ENCODE data around the gene HIVEP3.

Gene HIVEP3

DNA sequence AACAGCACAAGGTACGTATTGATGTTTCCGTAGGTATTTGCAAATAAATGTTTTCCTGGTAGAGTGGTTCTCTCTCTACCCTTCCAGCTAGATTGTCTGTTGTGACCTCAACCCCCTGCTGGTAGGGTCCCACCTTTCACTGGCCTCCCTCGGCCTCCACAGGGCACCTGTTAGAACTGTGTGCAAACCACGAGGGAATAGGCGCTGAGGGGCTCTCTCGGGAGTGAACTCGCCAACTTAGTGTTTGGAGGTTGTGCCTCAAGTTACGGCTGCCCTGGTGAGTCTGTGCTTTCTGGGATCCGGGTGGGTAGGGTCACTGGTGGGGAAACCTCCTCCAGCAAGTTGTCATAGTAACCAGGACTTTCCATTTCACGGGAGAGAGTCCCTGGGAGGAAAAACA is 229.6 kb downstream of the HIVEP3 start:
- Histone ChIP-seq H3K9me3 (ENCODE audit: control insufficient read depth, insufficient read depth, low read depth, low read length) (no peaks in the 10 kb centered on the region), H3K27ac (ENCODE audit: extremely low read depth, low read depth, low read length) (no peak overlapping the region), H3K36me3 (ENCODE audit: control insufficient read depth in 2 of 2, insufficient read depth in 1 of 2, low read length in 2 of 2) (no peaks in the 10 kb centered on the region), H3K4me3 (ENCODE audit: low read depth, low read length) (no peak overlapping the region), H3K4me1 (ENCODE audit: control insufficient read depth, insufficient read depth, low read length) (no peaks in the 10 kb centered on the region)
- CTCF ChIA-PET: no interaction called here
- POLR2A ChIA-PET: no interaction called here
- TF ChIP-seq ZFP3 (tag by site-specific recombination; IDR thresholded peaks at IDR 0.05; ENCODE audit: low read depth): no peak
- TF ChIP-seq, protein P1, sequence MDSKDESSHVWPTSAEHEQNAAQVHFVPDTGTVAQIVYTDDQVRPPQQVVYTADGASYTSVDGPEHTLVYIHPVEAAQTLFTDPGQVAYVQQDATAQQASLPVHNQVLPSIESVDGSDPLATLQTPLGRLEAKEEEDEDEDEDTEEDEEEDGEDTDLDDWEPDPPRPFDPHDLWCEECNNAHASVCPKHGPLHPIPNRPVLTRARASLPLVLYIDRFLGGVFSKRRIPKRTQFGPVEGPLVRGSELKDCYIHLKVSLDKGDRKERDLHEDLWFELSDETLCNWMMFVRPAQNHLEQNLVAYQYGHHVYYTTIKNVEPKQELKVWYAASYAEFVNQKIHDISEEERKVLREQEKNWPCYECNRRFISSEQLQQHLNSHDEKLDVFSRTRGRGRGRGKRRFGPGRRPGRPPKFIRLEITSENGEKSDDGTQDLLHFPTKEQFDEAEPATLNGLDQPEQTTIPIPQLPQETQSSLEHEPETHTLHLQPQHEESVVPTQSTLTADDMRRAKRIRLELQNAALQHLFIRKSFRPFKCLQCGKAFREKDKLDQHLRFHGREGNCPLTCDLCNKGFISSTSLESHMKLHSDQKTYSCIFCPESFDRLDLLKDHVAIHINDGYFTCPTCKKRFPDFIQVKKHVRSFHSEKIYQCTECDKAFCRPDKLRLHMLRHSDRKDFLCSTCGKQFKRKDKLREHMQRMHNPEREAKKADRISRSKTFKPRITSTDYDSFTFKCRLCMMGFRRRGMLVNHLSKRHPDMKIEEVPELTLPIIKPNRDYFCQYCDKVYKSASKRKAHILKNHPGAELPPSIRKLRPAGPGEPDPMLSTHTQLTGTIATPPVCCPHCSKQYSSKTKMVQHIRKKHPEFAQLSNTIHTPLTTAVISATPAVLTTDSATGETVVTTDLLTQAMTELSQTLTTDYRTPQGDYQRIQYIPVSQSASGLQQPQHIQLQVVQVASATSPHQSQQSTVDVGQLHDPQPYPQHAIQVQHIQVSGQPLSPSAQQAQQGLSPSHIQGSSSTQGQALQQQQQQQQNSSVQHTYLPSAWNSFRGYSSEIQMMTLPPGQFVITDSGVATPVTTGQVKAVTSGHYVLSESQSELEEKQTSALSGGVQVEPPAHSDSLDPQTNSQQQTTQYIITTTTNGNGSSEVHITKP (tag by site-specific recombination; IDR thresholded peaks at IDR 0.05): no peak
- TF ChIP-seq GLIS2 (tag by site-specific recombination; IDR thresholded peaks at IDR 0.05): no peak
- TF ChIP-seq ZSCAN23 (tag by site-specific recombination; IDR thresholded peaks at IDR 0.05): no peak
- TF ChIP-seq, protein P2, sequence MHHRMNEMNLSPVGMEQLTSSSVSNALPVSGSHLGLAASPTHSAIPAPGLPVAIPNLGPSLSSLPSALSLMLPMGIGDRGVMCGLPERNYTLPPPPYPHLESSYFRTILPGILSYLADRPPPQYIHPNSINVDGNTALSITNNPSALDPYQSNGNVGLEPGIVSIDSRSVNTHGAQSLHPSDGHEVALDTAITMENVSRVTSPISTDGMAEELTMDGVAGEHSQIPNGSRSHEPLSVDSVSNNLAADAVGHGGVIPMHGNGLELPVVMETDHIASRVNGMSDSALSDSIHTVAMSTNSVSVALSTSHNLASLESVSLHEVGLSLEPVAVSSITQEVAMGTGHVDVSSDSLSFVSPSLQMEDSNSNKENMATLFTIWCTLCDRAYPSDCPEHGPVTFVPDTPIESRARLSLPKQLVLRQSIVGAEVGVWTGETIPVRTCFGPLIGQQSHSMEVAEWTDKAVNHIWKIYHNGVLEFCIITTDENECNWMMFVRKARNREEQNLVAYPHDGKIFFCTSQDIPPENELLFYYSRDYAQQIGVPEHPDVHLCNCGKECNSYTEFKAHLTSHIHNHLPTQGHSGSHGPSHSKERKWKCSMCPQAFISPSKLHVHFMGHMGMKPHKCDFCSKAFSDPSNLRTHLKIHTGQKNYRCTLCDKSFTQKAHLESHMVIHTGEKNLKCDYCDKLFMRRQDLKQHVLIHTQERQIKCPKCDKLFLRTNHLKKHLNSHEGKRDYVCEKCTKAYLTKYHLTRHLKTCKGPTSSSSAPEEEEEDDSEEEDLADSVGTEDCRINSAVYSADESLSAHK (tag by site-specific recombination; IDR thresholded peaks at IDR 0.05): no peak
- TF ChIP-seq GLI2 (tag by site-specific recombination; IDR thresholded peaks at IDR 0.05; ENCODE audit: borderline replicate concordance, low read depth): no peak
- TF ChIP-seq ZNF701 (tag by site-specific recombination; IDR thresholded peaks at IDR 0.05): no peak
- TF ChIP-seq, protein P3, sequence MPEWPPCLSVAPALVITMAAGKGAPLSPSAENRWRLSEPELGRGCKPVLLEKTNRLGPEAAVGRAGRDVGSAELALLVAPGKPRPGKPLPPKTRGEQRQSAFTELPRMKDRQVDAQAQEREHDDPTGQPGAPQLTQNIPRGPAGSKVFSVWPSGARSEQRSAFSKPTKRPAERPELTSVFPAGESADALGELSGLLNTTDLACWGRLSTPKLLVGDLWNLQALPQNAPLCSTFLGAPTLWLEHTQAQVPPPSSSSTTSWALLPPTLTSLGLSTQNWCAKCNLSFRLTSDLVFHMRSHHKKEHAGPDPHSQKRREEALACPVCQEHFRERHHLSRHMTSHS (tag by site-specific recombination; IDR thresholded peaks at IDR 0.05): no peak
- TF ChIP-seq ZBTB17 (tag by site-specific recombination; IDR thresholded peaks at IDR 0.05): no peak
- no peak for TF ChIP-seq ZBTB20 (tag by site-specific recombination; IDR thresholded peaks at IDR 0.05)
- no peak for TF ChIP-seq ZNF174 (tag by site-specific recombination; IDR thresholded peaks at IDR 0.05)
- no peak for TF ChIP-seq ZNF274 (IDR thresholded peaks at IDR 0.05; ENCODE audit: low read length)
- TF ChIP-seq ZNF274 (tag by site-specific recombination; IDR thresholded peaks at IDR 0.05; ENCODE audit: borderline replicate concordance): no peak
- no peak for TF ChIP-seq ZNF335 (tag by site-specific recombination; conservative IDR thresholded peaks at IDR 0.05)
- TF ChIP-seq ZNF510 (tag by site-specific recombination; IDR thresholded peaks at IDR 0.05; ENCODE audit: insufficient replicate concordance): no peak
- no peak for TF ChIP-seq ZNF404 (tag by site-specific recombination; IDR thresholded peaks at IDR 0.05)
- TF ChIP-seq ZNF426 (tag by site-specific recombination; IDR thresholded peaks at IDR 0.05): no peak
- no peak for TF ChIP-seq ZNF610 (tag by site-specific recombination; IDR thresholded peaks at IDR 0.05; ENCODE audit: borderline replicate concordance)

DNA sequence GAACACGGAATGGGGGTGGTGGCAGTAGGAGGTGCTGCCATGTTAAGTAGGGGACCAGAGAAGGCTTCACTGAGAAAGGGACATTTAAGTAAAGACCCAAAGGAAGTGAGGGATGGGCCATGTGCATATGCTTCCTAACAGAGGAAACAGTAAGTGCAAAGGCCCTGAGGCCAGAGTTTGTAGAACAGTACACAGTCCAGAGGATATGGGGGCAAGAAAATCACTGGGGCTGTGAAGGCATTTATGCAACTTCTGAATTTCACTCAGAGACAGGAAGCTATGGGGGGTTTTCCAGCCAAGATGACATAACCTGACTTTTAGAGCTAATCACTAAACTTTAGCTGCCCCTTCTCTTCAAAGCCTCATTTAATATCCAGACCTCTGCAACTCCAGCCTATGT is 231.7 kb downstream of the HIVEP3 start:
- Histone ChIP-seq H3K27ac (ENCODE audit: extremely low read depth, low read depth, low read length) (no peak overlapping the region), H3K4me3 (ENCODE audit: low read depth, low read length) (no peak overlapping the region), H3K9me3 (ENCODE audit: control insufficient read depth, insufficient read depth, low read depth, low read length) (no peaks in the 10 kb centered on the region), H3K4me1 (ENCODE audit: control insufficient read depth, insufficient read depth, low read length) (no peaks in the 10 kb centered on the region), H3K36me3 (ENCODE audit: control insufficient read depth in 2 of 2, insufficient read depth in 1 of 2, low read length in 2 of 2) (no peaks in the 10 kb centered on the region)
- ChIA-PET CTCF (interaction anchor here (0.7 kb wide), 1 partner anchor 24 kb away, joined by 4 read pairs; no protein-coding TSS in a partner anchor), POLR2A (no interaction called here)
- TF ChIP-seq SP7 (tag by site-specific recombination; IDR thresholded peaks at IDR 0.05) (no peak), ZNF664 (tag by site-specific recombination; IDR thresholded peaks at IDR 0.05) (no peak), SP3 (tag by site-specific recombination; IDR thresholded peaks at IDR 0.05) (no peak), ZNF354C (tag by site-specific recombination; IDR thresholded peaks at IDR 0.05; ENCODE audit: borderline replicate concordance, low read depth) (no peak), ZNF121 (tag by site-specific recombination; IDR thresholded peaks at IDR 0.05) (no peak), ZNF623 (tag by site-specific recombination; IDR thresholded peaks at IDR 0.05) (peak; percentile 86)

Measured in HEK293 (cell line).